GM19239 (cell line): ENCODE measurements around the gene MCHR1.
"Not testable (repeated sequence)": the region's sequence is repeated elsewhere in the genome, so short reads cannot be mapped to it uniquely, and the experiment has no call there.

Experiments used
- DNase-seq: peaks from one replicate; pipeline ENCODE4 v3.0.0; 2011; ENCODE audit warnings: low spot score; ENCODE audit not compliant: insufficient read length
- FAIRE-seq: peaks from 2 replicates; lab custom pipeline; 2011; peaks lifted over from hg19 to GRCh38; lab: Jason Lieb, UNC

Gene MCHR1

DNA sequence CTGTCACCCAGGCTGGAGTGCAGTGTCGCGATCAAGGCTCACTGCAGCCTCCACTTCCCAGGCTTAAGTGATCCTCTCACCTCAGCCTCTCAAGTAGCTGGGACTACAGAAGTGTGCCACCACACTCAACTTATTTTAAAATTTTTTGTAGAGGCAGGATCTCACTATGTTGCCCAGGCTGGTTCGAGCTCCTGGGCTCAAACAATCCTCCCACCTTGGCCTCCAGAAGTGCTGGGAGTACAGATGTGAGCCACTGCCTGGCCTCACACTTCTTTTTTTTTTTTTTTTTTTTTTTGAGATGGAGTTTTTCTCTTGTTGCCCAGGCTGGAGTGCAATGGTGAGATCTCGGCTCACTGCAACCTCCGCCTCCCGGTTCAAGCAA is 40.9 kb downstream of the MCHR1 start:
- not testable (repeated sequence) for DNase-seq, FAIRE-seq

DNA sequence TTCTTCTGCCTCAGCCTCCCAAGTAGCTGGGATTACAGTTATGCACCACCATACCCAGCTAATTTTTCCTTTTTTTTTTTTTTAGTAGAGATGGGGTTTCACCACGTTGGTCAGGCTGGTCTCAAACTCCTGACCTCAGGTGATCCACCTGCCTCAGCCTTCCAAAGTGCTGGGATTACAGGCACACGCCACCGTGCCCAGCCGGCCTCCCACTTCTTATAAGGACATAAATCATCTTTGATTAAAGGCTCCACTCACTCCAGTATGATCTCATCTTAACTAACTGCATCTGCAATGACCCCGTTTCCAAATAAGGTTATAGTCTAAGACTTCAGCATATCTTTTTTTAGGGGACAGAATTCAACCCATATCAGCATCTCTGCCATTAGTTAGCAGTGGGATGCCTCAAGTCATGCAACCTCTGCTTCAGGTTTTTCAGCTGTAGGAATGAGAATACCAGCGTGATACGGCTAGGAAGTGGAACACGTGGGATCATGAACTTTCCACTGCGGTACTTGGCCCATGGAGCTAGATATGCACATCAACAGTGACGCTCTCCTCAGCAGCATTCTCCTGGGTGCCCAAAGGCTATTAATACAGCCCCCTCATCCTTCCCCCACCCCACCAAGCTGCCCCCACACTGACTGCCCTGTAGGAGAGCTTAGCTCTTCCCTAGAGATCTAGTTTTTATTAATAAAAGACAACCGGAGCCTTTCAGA is 41.4 kb downstream of the MCHR1 start:
- FAIRE-seq, result no peak
- DNase-seq, result no peak

DNA sequence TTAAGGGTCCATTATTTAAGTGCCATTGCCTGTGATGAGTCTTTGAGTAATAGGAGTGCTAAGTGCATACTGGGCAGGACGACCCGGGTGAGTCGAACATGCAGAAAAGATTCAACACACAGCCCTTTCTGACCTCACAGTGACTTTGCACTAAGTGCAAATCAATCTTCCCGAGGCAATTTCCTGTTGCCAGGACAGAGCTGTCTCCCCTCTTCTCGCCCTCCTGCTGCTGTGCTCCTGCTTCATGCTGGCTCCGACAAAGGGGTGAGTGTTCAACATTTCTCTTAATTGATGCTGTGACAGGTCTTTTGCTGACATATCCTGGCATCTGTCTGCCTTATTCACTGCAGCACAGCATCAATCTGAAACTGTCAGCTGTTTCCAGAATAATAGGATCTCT is 42.0 kb downstream of the MCHR1 start:
- FAIRE-seq (no peak), DNase-seq (no peak)

DNA sequence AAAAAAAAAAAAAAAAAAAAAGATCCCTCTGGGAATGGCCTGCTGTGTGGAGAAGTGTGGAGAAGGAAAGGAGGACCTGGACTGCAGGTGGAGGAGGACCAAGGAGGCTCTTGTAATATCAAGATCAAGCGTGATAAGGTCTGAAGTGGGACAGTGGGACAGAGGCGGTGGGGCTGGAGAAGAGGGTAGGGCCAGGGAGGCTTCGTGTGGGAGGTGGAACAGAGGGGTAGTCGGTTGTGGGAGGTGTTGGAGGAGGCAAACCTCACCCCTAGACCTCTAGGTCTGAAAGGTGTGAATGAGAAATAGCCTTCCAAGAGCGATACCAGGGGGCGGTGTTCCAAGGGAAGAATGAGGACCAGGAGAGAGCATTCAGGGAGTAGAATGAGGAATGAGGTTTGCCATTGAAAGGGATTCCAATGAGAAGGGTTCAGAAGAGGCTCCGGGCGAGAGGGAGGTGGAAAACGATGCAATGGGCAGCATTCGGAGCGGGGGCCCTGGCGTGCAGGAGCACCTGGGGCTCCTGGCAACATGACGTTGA is 44.2 kb downstream of the MCHR1 start:
- FAIRE-seq, result no peak

DNA sequence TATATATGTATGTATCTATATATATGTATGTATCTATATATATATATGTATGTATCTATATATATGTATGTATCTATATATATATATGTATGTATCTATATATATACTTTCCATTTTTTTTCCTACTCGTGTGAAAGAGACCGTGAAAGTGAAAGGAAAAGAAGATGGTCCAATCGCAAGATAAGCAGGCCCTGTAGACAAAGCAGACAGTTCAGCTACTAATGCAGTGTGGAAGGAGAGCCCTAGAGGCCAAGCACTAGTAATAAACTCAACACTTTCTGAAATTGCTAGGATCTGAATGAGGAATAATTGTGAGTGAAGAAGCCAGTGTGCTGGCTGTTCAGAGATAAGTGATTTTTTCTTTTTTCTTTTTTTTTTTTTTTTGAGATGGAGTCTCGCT is 47.2 kb downstream of the MCHR1 start:
- FAIRE-seq (no peak), DNase-seq (peak; percentile 28)

More for the DNA sequence above, 44.2 kb downstream of the MCHR1 start:
- DNase-seq, result no peak

DNA sequence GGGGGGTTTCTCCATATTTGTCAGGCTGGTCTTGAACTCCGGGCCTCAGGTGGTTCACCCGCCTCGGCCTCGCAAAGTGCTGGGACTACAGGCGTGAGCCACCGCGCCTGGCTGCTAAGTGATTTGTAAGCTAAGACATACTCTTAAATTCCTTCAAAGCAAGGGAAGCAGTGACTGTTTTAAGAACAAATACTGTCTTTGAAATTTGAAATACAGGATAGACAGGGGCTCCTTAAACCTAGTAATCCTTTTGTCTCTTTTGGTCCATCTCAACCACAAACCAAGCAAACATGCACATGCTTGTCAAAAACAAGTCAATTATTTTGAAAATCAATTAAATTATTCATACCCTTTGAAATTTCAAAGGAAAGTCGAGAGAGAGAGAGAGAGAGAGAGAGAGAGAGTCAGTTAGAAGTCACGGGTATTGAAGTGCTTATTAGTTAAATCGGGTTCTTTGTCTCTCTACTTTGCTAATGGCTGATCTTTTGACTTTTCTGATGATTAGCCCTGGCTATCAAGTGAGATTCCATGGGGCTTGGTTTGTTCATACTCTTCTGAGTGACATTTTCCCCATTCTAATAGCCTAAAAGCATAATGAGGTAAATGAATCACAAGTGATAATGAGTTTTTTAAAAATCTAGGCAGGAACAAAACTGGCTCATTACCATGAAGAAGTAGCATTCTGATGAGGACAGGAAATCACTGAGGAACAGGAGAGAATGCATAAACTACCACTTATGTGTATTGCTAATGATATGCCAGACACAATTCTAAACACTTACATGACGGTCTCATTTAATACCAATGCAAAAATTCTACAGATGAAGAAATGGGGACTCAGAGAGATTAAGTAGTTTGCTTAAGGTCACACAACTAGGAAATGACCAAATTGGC is 48.0 kb downstream of the MCHR1 start:
- no peak for FAIRE-seq
- no peak for DNase-seq

DNA sequence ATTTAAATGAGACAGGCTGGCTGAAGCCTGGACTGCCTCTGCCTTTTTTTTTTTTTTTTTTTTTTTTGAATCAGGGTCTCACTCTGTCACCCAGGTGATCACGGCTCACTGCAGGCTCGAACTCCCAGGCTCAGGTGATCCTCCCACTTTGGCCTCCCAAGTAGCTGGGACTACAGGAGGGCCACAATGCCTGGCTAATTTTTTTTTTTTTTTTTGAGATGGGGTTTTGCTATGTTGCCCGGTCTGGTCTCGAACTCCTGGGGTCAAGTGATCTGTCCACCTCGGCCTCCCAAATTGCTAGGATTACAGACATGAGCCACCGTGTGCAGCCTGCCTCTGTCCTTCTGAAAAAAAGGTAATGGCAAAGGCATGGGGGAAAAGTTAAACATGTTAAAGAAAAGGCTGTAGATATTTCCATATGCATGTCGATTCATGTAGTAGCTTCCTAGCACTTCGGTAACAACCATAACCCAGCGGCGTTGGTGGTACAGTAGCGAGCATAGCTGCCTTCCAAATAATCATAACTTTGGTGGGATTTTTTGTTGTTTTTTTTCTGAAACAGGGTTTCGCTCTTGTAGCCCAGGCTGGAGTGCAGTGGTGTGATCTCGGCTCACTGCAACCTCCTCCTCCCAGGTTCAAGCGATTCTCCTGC is 48.8 kb downstream of the MCHR1 start:
- FAIRE-seq, result no peak
- DNase-seq, result no peak

DNA sequence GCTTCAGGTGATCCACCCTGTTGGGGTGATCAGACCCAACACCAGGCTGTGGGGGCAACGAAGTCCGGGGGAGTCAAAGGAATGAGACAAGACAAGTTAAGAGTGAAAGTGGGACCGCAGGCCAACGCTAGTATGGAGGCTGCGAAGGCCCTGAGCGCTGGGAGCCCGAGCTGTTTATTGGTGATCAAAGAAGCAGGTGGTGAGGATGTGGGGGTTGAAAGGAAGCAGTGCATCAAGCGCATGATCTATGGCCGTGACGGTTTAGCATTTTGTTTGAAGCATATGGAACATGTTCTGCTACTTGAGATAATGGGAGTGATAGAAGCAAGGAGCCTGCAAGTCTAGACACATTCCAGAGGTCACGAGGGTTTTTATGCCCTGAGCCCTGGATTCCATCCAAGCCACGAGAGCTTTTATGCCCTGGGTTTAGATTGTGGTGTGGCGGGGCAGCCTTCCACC is 49.5 kb downstream of the MCHR1 start:
- DNase-seq (no peak), FAIRE-seq (no peak)

DNA sequence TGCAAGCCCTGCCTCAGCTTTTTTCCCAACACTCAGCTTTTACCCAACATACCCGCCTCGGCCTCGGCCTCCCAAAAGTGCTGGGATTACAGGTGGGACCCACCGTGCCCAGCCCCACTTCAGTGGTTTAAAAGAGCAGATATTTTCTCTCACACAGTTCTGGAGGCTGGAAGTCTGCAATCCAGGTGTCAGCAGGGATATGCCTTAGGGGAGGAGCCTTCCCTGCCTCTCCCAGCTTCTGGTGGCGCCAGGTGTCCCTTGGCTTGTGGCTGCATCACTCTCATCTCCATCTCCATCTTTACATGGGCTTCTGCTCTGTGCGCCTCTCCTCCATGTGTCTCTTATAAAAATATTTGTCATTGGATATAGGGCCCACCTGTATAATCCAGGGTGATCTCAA is 50.0 kb downstream of the MCHR1 start:
- DNase-seq (no peak), FAIRE-seq (no peak)
